Measurements from ENCODE around the gene C17orf67. TPM values are rescaled to one million over a fixed set of nuclear protein-coding genes. Genes with fewer than 3 reads are reported as not detected.

C17orf67 gene
- total and polyA plus RNA-seq, 2 of the 13 experiments (the other 11 are each of a cell fraction or from before 2014, with no cell fraction given), result 0.41 to 0.86 TPM

DNA sequence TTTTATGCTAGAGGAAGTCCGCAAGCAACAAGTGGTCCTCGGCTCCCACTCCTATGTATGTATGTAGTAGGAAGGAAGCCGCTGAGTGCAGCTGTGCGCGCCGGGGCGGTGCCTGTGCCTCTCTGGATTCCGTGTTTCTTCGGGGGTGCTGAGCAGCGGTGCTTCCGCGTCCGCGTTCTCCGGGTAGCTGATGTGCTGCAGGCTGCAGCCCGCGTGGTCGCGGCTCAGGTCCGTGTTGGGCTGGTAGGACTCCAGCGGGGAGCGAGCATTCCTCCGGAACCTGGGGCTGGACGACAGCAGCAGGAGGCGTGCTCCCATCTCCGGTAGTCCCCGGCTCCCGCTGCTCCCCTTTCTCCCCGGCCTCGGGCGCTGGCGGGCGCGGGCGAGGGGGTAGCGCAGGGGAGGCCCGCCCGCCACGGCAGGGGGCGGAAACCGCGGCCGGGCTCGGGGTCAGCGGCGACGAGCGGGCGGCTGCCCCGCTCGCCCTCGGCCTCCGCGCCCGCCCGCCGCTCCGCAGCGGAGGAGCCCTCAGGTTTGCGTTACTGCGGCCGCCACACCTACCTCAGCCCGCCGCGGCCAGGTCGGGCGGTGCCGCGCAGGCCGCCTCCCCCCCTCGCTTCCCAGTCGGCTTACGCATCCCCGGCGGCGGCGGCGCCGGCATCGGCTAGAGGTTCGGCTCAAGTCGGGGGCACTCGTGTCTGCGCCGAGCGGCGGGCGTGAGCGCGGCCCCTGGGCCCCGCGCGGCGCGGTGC lies 487 bp downstream of the C17orf67 start (continued):
- TF ChIP-seq, protein P1, sequence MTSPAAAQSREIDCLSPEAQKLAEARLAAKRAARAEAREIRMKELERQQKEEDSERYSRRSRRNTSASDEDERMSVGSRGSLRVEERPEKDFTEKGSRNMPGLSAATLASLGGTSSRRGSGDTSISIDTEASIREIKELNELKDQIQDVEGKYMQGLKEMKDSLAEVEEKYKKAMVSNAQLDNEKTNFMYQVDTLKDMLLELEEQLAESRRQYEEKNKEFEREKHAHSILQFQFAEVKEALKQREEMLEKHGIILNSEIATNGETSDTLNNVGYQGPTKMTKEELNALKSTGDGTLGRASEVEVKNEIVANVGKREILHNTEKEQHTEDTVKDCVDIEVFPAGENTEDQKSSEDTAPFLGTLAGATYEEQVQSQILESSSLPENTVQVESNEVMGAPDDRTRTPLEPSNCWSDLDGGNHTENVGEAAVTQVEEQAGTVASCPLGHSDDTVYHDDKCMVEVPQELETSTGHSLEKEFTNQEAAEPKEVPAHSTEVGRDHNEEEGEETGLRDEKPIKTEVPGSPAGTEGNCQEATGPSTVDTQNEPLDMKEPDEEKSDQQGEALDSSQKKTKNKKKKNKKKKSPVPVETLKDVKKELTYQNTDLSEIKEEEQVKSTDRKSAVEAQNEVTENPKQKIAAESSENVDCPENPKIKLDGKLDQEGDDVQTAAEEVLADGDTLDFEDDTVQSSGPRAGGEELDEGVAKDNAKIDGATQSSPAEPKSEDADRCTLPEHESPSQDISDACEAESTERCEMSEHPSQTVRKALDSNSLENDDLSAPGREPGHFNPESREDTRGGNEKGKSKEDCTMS (CRISPR knock-in tag; conservative IDR thresholded peaks at IDR 0.05), result no peak
- TF ChIP-seq DPF2 (CRISPR knock-in tag; IDR thresholded peaks at IDR 0.05; ENCODE audit: borderline replicate concordance, low read depth), result 0 out of 2 replicates have a peak, but pooled peaks have one; percentile 13
- no peak for TF ChIP-seq SP140L (CRISPR knock-in tag; IDR thresholded peaks at IDR 0.05; ENCODE audit: borderline replicate concordance)
- TF ChIP-seq MXI1 (IDR thresholded peaks at IDR 0.05; ENCODE audit: borderline replicate concordance, low read depth, low read length), result peak; percentile 69; the same call in 1 of the 3 replicates
- TF ChIP-seq SRSF1 (optimal IDR thresholded peaks at IDR 0.05; ENCODE audit: low read depth, low read length), result no peak
- TF ChIP-seq GPN1 (CRISPR knock-in tag; IDR thresholded peaks at IDR 0.05; ENCODE audit: borderline replicate concordance), result no peak
- no peak for TF ChIP-seq ZNF121 (CRISPR knock-in tag; IDR thresholded peaks at IDR 0.05)
- no peak for TF ChIP-seq ZSCAN22 (CRISPR knock-in tag; IDR thresholded peaks at IDR 0.05)
- TF ChIP-seq ZSCAN20 (CRISPR knock-in tag; IDR thresholded peaks at IDR 0.05; ENCODE audit: borderline replicate concordance), result no peak
- TF ChIP-seq ZNF3 (CRISPR knock-in tag; IDR thresholded peaks at IDR 0.05), result no peak
- TF ChIP-seq, protein P2, sequence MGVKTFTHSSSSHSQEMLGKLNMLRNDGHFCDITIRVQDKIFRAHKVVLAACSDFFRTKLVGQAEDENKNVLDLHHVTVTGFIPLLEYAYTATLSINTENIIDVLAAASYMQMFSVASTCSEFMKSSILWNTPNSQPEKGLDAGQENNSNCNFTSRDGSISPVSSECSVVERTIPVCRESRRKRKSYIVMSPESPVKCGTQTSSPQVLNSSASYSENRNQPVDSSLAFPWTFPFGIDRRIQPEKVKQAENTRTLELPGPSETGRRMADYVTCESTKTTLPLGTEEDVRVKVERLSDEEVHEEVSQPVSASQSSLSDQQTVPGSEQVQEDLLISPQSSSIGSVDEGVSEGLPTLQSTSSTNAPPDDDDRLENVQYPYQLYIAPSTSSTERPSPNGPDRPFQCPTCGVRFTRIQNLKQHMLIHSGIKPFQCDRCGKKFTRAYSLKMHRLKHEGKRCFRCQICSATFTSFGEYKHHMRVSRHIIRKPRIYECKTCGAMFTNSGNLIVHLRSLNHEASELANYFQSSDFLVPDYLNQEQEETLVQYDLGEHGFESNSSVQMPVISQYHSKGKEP (CRISPR knock-in tag; IDR thresholded peaks at IDR 0.05), result no peak
- peak; percentile 58 for TF ChIP-seq TEAD3 (CRISPR knock-in tag; optimal IDR thresholded peaks at IDR 0.05; ENCODE audit: borderline replicate concordance)
- TF ChIP-seq ZNF672 (CRISPR knock-in tag; IDR thresholded peaks at IDR 0.05), result peak; percentile 97
- TF ChIP-seq CEBPB (IDR thresholded peaks at IDR 0.05; ENCODE audit: borderline replicate concordance, low read depth, low read length), result no peak
- no peak for TF ChIP-seq ONECUT2 (CRISPR knock-in tag; IDR thresholded peaks at IDR 0.05)
- TF ChIP-seq ZNF234 (CRISPR knock-in tag; conservative IDR thresholded peaks at IDR 0.05), result no peak
